22Rv1 (cell line): Measurements from ENCODE around the gene PSMC3.

Experiments used
- ZFX ChIP-seq: fragments of 450-650 bp; IDR thresholded peaks from 2 replicates; pipeline ENCODE4 v1.6.1; 2017; ENCODE audit warnings: antibody characterized with exemption, borderline replicate concordance
- TF ChIP-seq, protein P1 (sequence below): fragments of 450-650 bp; IDR thresholded peaks from 2 replicates; pipeline ENCODE4 v1.5.1; 2017; ENCODE audit warnings: mild to moderate bottlenecking

GRCh38 chr11:47466201-47466600 lies 40.0 kb upstream of the PSMC3 start:
- TF ChIP-seq, protein P1, sequence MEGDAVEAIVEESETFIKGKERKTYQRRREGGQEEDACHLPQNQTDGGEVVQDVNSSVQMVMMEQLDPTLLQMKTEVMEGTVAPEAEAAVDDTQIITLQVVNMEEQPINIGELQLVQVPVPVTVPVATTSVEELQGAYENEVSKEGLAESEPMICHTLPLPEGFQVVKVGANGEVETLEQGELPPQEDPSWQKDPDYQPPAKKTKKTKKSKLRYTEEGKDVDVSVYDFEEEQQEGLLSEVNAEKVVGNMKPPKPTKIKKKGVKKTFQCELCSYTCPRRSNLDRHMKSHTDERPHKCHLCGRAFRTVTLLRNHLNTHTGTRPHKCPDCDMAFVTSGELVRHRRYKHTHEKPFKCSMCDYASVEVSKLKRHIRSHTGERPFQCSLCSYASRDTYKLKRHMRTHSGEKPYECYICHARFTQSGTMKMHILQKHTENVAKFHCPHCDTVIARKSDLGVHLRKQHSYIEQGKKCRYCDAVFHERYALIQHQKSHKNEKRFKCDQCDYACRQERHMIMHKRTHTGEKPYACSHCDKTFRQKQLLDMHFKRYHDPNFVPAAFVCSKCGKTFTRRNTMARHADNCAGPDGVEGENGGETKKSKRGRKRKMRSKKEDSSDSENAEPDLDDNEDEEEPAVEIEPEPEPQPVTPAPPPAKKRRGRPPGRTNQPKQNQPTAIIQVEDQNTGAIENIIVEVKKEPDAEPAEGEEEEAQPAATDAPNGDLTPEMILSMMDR: no peak
- TF ChIP-seq ZFX: no peak
